ENCODE results near the gene SLC35F3. TPM values are rescaled to one million over a fixed set of nuclear protein-coding genes. Genes with fewer than 3 reads are reported as not detected.

SLC35F3 gene
- total RNA-seq, 2 experiments from 2014 or later, result not detected

DNA sequence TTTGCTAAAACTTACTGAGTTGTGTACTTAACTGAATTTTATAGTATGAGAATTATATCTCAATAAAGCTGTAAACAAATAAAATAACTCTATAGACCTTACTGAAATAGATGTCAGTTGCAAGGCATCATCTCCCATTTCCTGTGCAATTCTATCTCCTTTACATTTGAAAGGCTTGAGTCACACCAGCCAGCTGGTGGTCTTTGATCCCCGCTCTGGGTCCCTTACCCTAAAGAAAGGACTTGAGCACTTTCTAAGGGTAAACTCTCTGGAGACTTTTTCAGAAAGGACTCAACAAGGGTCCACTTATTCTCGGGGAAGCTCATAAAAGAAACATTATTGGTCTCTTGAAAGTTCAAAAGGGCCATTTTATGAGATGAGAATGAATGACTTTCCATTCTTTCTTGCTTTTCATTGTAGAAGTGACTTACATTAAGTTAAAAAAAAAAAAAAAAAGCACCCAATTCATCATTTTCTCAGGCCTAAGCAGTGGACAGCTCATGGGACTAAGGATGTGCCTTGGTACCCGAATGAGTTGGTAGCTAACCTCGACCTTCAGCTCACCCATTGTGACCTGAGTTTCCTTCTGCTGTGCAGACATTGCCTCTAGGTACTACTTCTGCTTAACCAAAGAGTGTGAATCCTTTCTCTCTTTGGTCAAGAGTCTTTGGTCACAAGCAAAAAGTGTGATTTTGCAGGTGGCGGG lies 321.8 kb downstream of the SLC35F3 start:
- Histone ChIP-seq H3K9me2 (ENCODE audit: insufficient read depth, low read length) (no peaks in the 10 kb centered on the region), H3K36me3 (ENCODE audit: insufficient read depth, low read length) (no peaks in the 10 kb centered on the region), H3K9me3 (ENCODE audit: low read length) (no peaks in the 10 kb centered on the region), H3K4me2 (ENCODE audit: low read length) (no peak overlapping the region), H4K20me1 (ENCODE audit: insufficient read depth, low read length) (no peaks in the 10 kb centered on the region), H3K27ac (ENCODE audit: low read depth, low read length, poor library complexity, severe bottlenecking) (no peak overlapping the region), H3K4me3 (ENCODE audit: low read depth, low read length, poor library complexity, severe bottlenecking) (no peak overlapping the region), H3K79me2 (ENCODE audit: insufficient read depth, low read depth, low read length) (no peaks in the 10 kb centered on the region), H3K4me1 (ENCODE audit: insufficient read depth, low read length, poor library complexity, severe bottlenecking) (no peaks in the 10 kb centered on the region), H2AFZ (ENCODE audit: low read length) (no peak overlapping the region)
- ChIA-PET CTCF (ENCODE audit: unreplicated experiment) (no interaction called here), POLR2A (interaction anchor here (0.5 to 0.6 kb wide), 2 partner anchors 159 to 712 kb away, joined by 3 read pairs; no protein-coding TSS in a partner anchor)
- intact Hi-C loops (cut with micrococcal nuclease; ENCODE audit: unreplicated experiment), result no loop called here
- no TSS peak for BruUV-seq (replicated peaks)
- TF ChIP-seq CTCF (conservative IDR thresholded peaks at IDR 0.05; ENCODE audit: low read length) (no peak), EZH2phosphoT487 (IDR thresholded peaks at IDR 0.05; ENCODE audit: borderline replicate concordance, low read depth, low read length) (no peak)
- no peak for DNase-seq (ENCODE audit: low spot score)

GRCh38 chr1:234226819-234227165 lies 322.3 kb downstream of the SLC35F3 start:
- no peak for TF ChIP-seq CTCF (conservative IDR thresholded peaks at IDR 0.05; ENCODE audit: low read length)
- TF ChIP-seq EZH2phosphoT487 (IDR thresholded peaks at IDR 0.05; ENCODE audit: borderline replicate concordance, low read depth, low read length), result no peak
- CTCF ChIA-PET (ENCODE audit: unreplicated experiment), result no interaction called here
- Histone ChIP-seq H2AFZ (ENCODE audit: low read length) (no peak overlapping the region), H3K4me3 (ENCODE audit: low read depth, low read length, poor library complexity, severe bottlenecking) (no peak overlapping the region), H3K36me3 (ENCODE audit: insufficient read depth, low read length) (no peaks in the 10 kb centered on the region), H3K4me1 (ENCODE audit: insufficient read depth, low read length, poor library complexity, severe bottlenecking) (no peaks in the 10 kb centered on the region), H4K20me1 (ENCODE audit: insufficient read depth, low read length) (no peaks in the 10 kb centered on the region), H3K79me2 (ENCODE audit: insufficient read depth, low read depth, low read length) (no peaks in the 10 kb centered on the region), H3K4me2 (ENCODE audit: low read length) (no peak overlapping the region), H3K9me3 (ENCODE audit: low read length) (no peaks in the 10 kb centered on the region), H3K9me2 (ENCODE audit: insufficient read depth, low read length) (no peaks in the 10 kb centered on the region), H3K27ac (ENCODE audit: low read depth, low read length, poor library complexity, severe bottlenecking) (no peak overlapping the region)
- POLR2A ChIA-PET, result interaction anchor here (0.5 to 0.6 kb wide), 2 partner anchors 160 to 713 kb away, joined by 3 read pairs; no protein-coding TSS in a partner anchor
- intact Hi-C loops (cut with micrococcal nuclease; ENCODE audit: unreplicated experiment), result no loop called here
- no TSS peak for BruUV-seq (replicated peaks)
- DNase-seq (ENCODE audit: low spot score), result no peak
